HepG2 (cell line): ENCODE measurements around the gene NFAT5. TPM values are rescaled to one million over a fixed set of nuclear protein-coding genes. Genes with fewer than 3 reads are reported as not detected.

Experiments
- AGO2 ChIP-seq: fragments of 200-400 bp; formaldehyde crosslinking; optimal IDR thresholded peaks from 2 replicates; pipeline ENCODE3; 2017; ENCODE audit warnings: mild to moderate bottlenecking, low read depth, low read length, moderate library complexity
- CBFB ChIP-seq: sonication (generic); formaldehyde crosslinking; IDR thresholded peaks from 2 replicates; pipeline ENCODE4 v1.4.0; 2020; ENCODE audit warnings: missing genetic modification reagents
- DNMT3B ChIP-seq: conservative IDR thresholded peaks from 2 replicates; pipeline ENCODE4 v1.6.1; 2016; ENCODE audit warnings: missing biosample characterization, control low read depth
- DZIP1 ChIP-seq: sonication (generic); formaldehyde crosslinking; IDR thresholded peaks from 2 replicates; pipeline ENCODE4 v1.5.0; 2020; ENCODE audit warnings: mild to moderate bottlenecking, missing genetic modification reagents
- E2F5 ChIP-seq: sonication (generic); formaldehyde crosslinking; conservative IDR thresholded peaks from 2 replicates; pipeline ENCODE4 v1.4.0; 2020; ENCODE audit warnings: missing genetic modification reagents
- FOXA1 ChIP-seq, 2 experiments: fragments of 450-650 bp in 1 of 2; sonication (generic) in 1 of 2; formaldehyde crosslinking in 1 of 2; IDR thresholded peaks; 2 replicates each; pipeline versions ENCODE4 v1.4.0 to v1.6.1; 2016 to 2020; ENCODE audit warnings: missing genetic modification reagents in 1 of 2
- GABPA ChIP-seq, 2 experiments: IDR thresholded peaks; 2 replicates each; pipeline ENCODE4 v1.6.1; 2011 to 2016; ENCODE audit warnings: low read depth in 2 of 2, low read length in 1 of 2, missing biosample characterization in 1 of 2, missing genetic modification characterization in 1 of 2
- NFYB ChIP-seq: sonication (generic); formaldehyde crosslinking; IDR thresholded peaks from 2 replicates; pipeline ENCODE4 v1.4.0; 2020; ENCODE audit warnings: missing genetic modification reagents
- PAX8 ChIP-seq: sonication (generic); formaldehyde crosslinking; IDR thresholded peaks from 2 replicates; pipeline ENCODE4 v1.8.0; 2022; ENCODE audit warnings: mild to moderate bottlenecking, missing genetic modification reagents, borderline replicate concordance
- PHF8 ChIP-seq: sonication (generic); formaldehyde crosslinking; IDR thresholded peaks from 2 replicates; pipeline ENCODE4 v1.5.0; 2020; ENCODE audit warnings: missing genetic modification reagents
- POLR2G ChIP-seq: fragments of 200-400 bp; formaldehyde crosslinking; IDR thresholded peaks from 2 replicates; pipeline ENCODE4 v1.6.1; 2018; ENCODE audit warnings: mild to moderate bottlenecking, low read depth, low read length, moderate library complexity
- PPARG ChIP-seq: conservative IDR thresholded peaks from 2 replicates; pipeline ENCODE4 v1.6.1; 2016; ENCODE audit warnings: missing biosample characterization, missing genetic modification reagents
- PTBP1 ChIP-seq: fragments of 200-400 bp; formaldehyde crosslinking; IDR thresholded peaks from 2 replicates; pipeline ENCODE4 v1.6.1; 2018; ENCODE audit warnings: low read length, low read depth; ENCODE audit not compliant: poor library complexity, severe bottlenecking
- RARA ChIP-seq: IDR thresholded peaks from 2 replicates; pipeline ENCODE4 v1.6.1; 2016; ENCODE audit warnings: missing genetic modification reagents, missing compliant biosample characterization
- RARG ChIP-seq: sonication (generic); formaldehyde crosslinking; IDR thresholded peaks from 2 replicates; pipeline ENCODE4 v1.4.0; 2020; ENCODE audit warnings: low read depth, mild to moderate bottlenecking, missing genetic modification reagents
- SAP130 ChIP-seq: IDR thresholded peaks from 2 replicates; pipeline ENCODE4 v1.6.1; 2016; ENCODE audit warnings: low read depth
- STAT5B ChIP-seq: sonication (generic); formaldehyde crosslinking; IDR thresholded peaks from 2 replicates; pipeline ENCODE4 v1.4.0; 2020; ENCODE audit warnings: missing genetic modification reagents
- TOPORS ChIP-seq: sonication (generic); formaldehyde crosslinking; IDR thresholded peaks from 2 replicates; pipeline ENCODE4 v1.8.0; 2023; ENCODE audit warnings: mild to moderate bottlenecking, missing genetic modification reagents
- ZFP91 ChIP-seq: sonication (generic); formaldehyde crosslinking; IDR thresholded peaks from 2 replicates; pipeline ENCODE4 v1.9.0; 2022; ENCODE audit warnings: missing genetic modification reagents, mild to moderate bottlenecking, borderline replicate concordance
- ZKSCAN8 ChIP-seq: IDR thresholded peaks from 2 replicates; pipeline ENCODE4 v1.6.1; 2016; ENCODE audit warnings: borderline replicate concordance, missing genetic modification reagents, missing compliant biosample characterization
- ZNF121 ChIP-seq: sonication (generic); formaldehyde crosslinking; IDR thresholded peaks from 2 replicates; pipeline ENCODE4 v1.5.0; 2020; ENCODE audit warnings: mild to moderate bottlenecking, missing genetic modification reagents
- ZNF24 ChIP-seq: fragments of 450-650 bp; IDR thresholded peaks from 2 replicates; pipeline ENCODE4 v1.6.1; 2017; ENCODE audit warnings: antibody characterized with exemption, mild to moderate bottlenecking
- ZNF432 ChIP-seq: sonication (generic); formaldehyde crosslinking; IDR thresholded peaks from 2 replicates; pipeline ENCODE4 v1.5.0; 2020; ENCODE audit warnings: missing genetic modification reagents, mild to moderate bottlenecking, borderline replicate concordance
- ZNF496 ChIP-seq: sonication (generic); formaldehyde crosslinking; IDR thresholded peaks from 2 replicates; pipeline ENCODE4 v1.8.1; 2023; ENCODE audit warnings: mild to moderate bottlenecking, moderate library complexity, missing genetic modification reagents; ENCODE audit not compliant: insufficient replicate concordance
- ZNF7 ChIP-seq: IDR thresholded peaks from 2 replicates; pipeline ENCODE4 v1.6.1; 2016; ENCODE audit warnings: missing biosample characterization, missing genetic modification reagents
- ZNF773 ChIP-seq: sonication (generic); formaldehyde crosslinking; IDR thresholded peaks from 2 replicates; pipeline ENCODE4 v1.4.0; 2020; ENCODE audit warnings: missing genetic modification reagents, borderline replicate concordance
- polyA plus RNA-seq, 8 experiments: library from polyadenylated mRNA; depleted of rRNA in 3 of 8; stranded (reverse) in 7 of 8; unstranded in 1 of 8; fragments of >200 nt; fragmentation: Illumina TruSeq in 4 of 8; extraction: Trizol in 4 of 8; gene quantifications; 2 replicates each; pipeline versions ENCODE4 v1.2.1 to v1.2.3, GENCODE V29; 2011 to 2016; ENCODE audit warnings: low read depth in 4 of 8, missing spikeins in 1 of 8, mixed read lengths in 1 of 8; ENCODE audit not compliant: insufficient read depth in 1 of 8
- total RNA-seq, 5 experiments: library from RNA; depleted of rRNA; stranded (reverse); fragments of >200 nt; fragmentation: Illumina TruSeq; extraction: Trizol; gene quantifications; 2 replicates each; pipeline ENCODE4 v1.2.3, GENCODE V29; 2016; ENCODE audit warnings: low read depth in 1 of 5

Gene NFAT5
- total and polyA plus RNA-seq, 2 of the 13 experiments (the other 11 are each of a cell fraction or from before 2014, with no cell fraction given), result 20.5 to 54.3 TPM

GRCh38 chr16:69726313-69727060 is 160.7 kb downstream of the NFAT5 start, which contains the start of gene NQO1 (continued):
- TF ChIP-seq PTBP1 (peak; percentile 77), E2F5 (CRISPR knock-in tag) (no peak; the same call in 1 of the 2 replicates), ZNF496 (CRISPR knock-in tag) (no peak), ZNF432 (CRISPR knock-in tag) (no peak), PPARG (CRISPR knock-in tag) (0 out of 2 replicates have a peak, but pooled peaks have one; percentile 33), NFYB (peak; percentile 77), ZNF7 (CRISPR knock-in tag) (peak; percentile 58; the same call in 1 of the 2 replicates), GABPA (IDR thresholded peaks at IDR 0.05; ENCODE audit: low read depth, low read length) (no peak), GABPA (CRISPR knock-in tag; IDR thresholded peaks at IDR 0.05; ENCODE audit: low read depth) (peak; percentile 63), POLR2G (peak; percentile 99), ZKSCAN8 (CRISPR knock-in tag) (no peak), DNMT3B (no peak), STAT5B (CRISPR knock-in tag) (no peak), SAP130 (CRISPR knock-in tag) (peak; percentile 87), DZIP1 (CRISPR knock-in tag) (no peak), CBFB (CRISPR knock-in tag) (0 out of 2 replicates have a peak, but pooled peaks have one; percentile 46), PAX8 (CRISPR knock-in tag) (no peak), TOPORS (no peak), ZNF121 (CRISPR knock-in tag) (peak; percentile 28; the same call in 1 of the 2 replicates), ZFP91 (CRISPR knock-in tag) (peak; percentile 59; the same call in 1 of the 2 replicates), AGO2 (peak; percentile 83), ZNF24 (no peak), RARG (CRISPR knock-in tag) (no peak), ZNF773 (CRISPR knock-in tag) (no peak), RARA (no peak), FOXA1 (IDR thresholded peaks at IDR 0.05) (no peak), FOXA1 (CRISPR knock-in tag; IDR thresholded peaks at IDR 0.05) (peak; percentile 7; the same call in 1 of the 2 replicates), PHF8 (peak; percentile 42; the same call in 1 of the 2 replicates)
